Measurements from ENCODE around the gene EPHA7.

DNA sequence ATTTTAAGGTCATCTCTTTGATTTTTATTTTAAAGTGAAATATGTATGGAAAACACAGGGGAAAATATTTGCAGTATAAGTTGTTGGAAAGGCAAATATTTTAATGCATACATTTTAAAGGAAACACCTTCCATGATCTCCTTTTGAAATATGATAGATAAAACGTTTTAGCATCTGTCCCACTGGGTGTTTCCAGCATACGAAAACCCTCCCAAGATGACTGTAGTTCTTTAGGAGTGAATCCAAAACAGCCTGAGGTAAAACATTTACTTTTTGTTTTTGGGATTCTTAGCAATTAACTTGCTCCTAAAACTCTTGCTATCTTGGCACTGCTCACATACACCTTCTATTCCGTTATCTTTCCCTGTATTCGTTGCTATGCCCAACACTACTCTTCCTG, 210.0 kb downstream of the EPHA7 start:
- TF ChIP-seq, protein P1, sequence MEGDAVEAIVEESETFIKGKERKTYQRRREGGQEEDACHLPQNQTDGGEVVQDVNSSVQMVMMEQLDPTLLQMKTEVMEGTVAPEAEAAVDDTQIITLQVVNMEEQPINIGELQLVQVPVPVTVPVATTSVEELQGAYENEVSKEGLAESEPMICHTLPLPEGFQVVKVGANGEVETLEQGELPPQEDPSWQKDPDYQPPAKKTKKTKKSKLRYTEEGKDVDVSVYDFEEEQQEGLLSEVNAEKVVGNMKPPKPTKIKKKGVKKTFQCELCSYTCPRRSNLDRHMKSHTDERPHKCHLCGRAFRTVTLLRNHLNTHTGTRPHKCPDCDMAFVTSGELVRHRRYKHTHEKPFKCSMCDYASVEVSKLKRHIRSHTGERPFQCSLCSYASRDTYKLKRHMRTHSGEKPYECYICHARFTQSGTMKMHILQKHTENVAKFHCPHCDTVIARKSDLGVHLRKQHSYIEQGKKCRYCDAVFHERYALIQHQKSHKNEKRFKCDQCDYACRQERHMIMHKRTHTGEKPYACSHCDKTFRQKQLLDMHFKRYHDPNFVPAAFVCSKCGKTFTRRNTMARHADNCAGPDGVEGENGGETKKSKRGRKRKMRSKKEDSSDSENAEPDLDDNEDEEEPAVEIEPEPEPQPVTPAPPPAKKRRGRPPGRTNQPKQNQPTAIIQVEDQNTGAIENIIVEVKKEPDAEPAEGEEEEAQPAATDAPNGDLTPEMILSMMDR (IDR thresholded peaks at IDR 0.05 in 2 of 3, conservative IDR thresholded peaks at IDR 0.05 in 1 of 3; ENCODE audit: borderline replicate concordance in 1 of 3, insufficient read depth in 1 of 3, low read depth in 2 of 3, low read length in 2 of 3), result no peak
- no peak for TF ChIP-seq REST (IDR thresholded peaks at IDR 0.05; ENCODE audit: low read depth)
- no peak for TF ChIP-seq JUND (IDR thresholded peaks at IDR 0.05)
